LNCaP clone FGC (cell line): ENCODE results near the gene SLC7A1.

Experiments
- DNase-seq: peaks from one replicate; pipeline ENCODE4 v3.0.0-alpha.2; 2011; ENCODE audit warnings: low read depth
- H3K4me3 ChIP-seq: 2 replicates; pipeline ENCODE4 v1.5.1; 2011; ENCODE audit warnings: mild to moderate bottlenecking, low read depth, low read length, control low read depth
- CTCF ChIP-seq: IDR thresholded peaks from 2 replicates; pipeline ENCODE4 v1.5.1; 2012; ENCODE audit warnings: mild to moderate bottlenecking; ENCODE audit not compliant: control insufficient read depth, insufficient read depth; ENCODE audit errors: extremely low read depth

SLC7A1 gene

GRCh38 chr13:29522044-29522685, 73.3 kb downstream of the SLC7A1 start:
- DNase-seq: no peak
- H3K4me3 ChIP-seq: no peak overlapping the region
- no peak for TF ChIP-seq CTCF

GRCh38 chr13:29521336-29521735, 74.2 kb downstream of the SLC7A1 start:
- no peak for DNase-seq
- TF ChIP-seq CTCF: no peak
- no peak overlapping the region for H3K4me3 ChIP-seq

GRCh38 chr13:29520671-29521070, 74.8 kb downstream of the SLC7A1 start:
- no peak for TF ChIP-seq CTCF
- no peak overlapping the region for H3K4me3 ChIP-seq
- DNase-seq: no peak

- TF ChIP-seq CTCF: no peak
- DNase-seq: no peak
- H3K4me3 ChIP-seq: no peak overlapping the region
Observed at GRCh38 chr13:29519921-29520320, 75.6 kb downstream of the SLC7A1 start.

- DNase-seq: no peak
- H3K4me3 ChIP-seq: no peak overlapping the region
- no peak for TF ChIP-seq CTCF
Observed at GRCh38 chr13:29516880-29517279, 78.6 kb downstream of the SLC7A1 start.

GRCh38 chr13:29516012-29516411, 79.5 kb downstream of the SLC7A1 start:
- TF ChIP-seq CTCF: no peak
- H3K4me3 ChIP-seq: no peak overlapping the region
- DNase-seq: no peak

GRCh38 chr13:29515372-29515771, 80.1 kb downstream of the SLC7A1 start:
- no peak for TF ChIP-seq CTCF
- no peak overlapping the region for H3K4me3 ChIP-seq
- no peak for DNase-seq
